ENCODE measurements around the gene PTPRG.
"Not testable (repeated sequence)": the region's sequence is repeated elsewhere in the genome, so short reads cannot be mapped to it uniquely, and the experiment has no call there.

PTPRG gene

GRCh38 chr3:62025913-62026312 lies 464.5 kb downstream of the PTPRG start:
- in situ Hi-C loops (cut with MboI; ENCODE audit: low sequenced_read_pairs) = no loop called here

GRCh38 chr3:62027241-62027640 lies 465.9 kb downstream of the PTPRG start:
- in situ Hi-C loops (cut with MboI; ENCODE audit: low sequenced_read_pairs) = no loop called here

GRCh38 chr3:62027796-62028195 lies 466.4 kb downstream of the PTPRG start:
- in situ Hi-C loops (cut with MboI; ENCODE audit: low sequenced_read_pairs) = no loop called here

GRCh38 chr3:62028236-62028635 lies 466.9 kb downstream of the PTPRG start:
- in situ Hi-C loops (cut with MboI; ENCODE audit: low sequenced_read_pairs) = no loop called here

GRCh38 chr3:62032738-62033137 lies 471.4 kb downstream of the PTPRG start:
- in situ Hi-C loops (cut with MboI; ENCODE audit: low sequenced_read_pairs) = no loop called here

- in situ Hi-C loops (cut with MboI; ENCODE audit: low sequenced_read_pairs) = no loop called here
Observed at GRCh38 chr3:62035402-62036057, 474.2 kb downstream of the PTPRG start.

GRCh38 chr3:62036726-62037125 lies 475.4 kb downstream of the PTPRG start:
- in situ Hi-C loops (cut with MboI; ENCODE audit: low sequenced_read_pairs) = no loop called here

- in situ Hi-C loops (cut with MboI; ENCODE audit: low sequenced_read_pairs) = not testable (repeated sequence)
Observed at GRCh38 chr3:62038798-62039197, 477.4 kb downstream of the PTPRG start.

- in situ Hi-C loops (cut with MboI; ENCODE audit: low sequenced_read_pairs) = no loop called here
Observed at GRCh38 chr3:62039586-62039985, 478.2 kb downstream of the PTPRG start.

- in situ Hi-C loops (cut with MboI; ENCODE audit: low sequenced_read_pairs) = no loop called here
Observed at GRCh38 chr3:62041681-62042080, 480.3 kb downstream of the PTPRG start.

GRCh38 chr3:62044874-62045411 lies 483.6 kb downstream of the PTPRG start:
- in situ Hi-C loops (cut with MboI; ENCODE audit: low sequenced_read_pairs) = no loop called here

- in situ Hi-C loops (cut with MboI; ENCODE audit: low sequenced_read_pairs) = no loop called here
Observed at GRCh38 chr3:62046326-62046725, 485.0 kb downstream of the PTPRG start.

- in situ Hi-C loops (cut with MboI; ENCODE audit: low sequenced_read_pairs) = no loop called here
Observed at GRCh38 chr3:62048577-62048976, 487.2 kb downstream of the PTPRG start.

GRCh38 chr3:62049033-62049432 lies 487.7 kb downstream of the PTPRG start:
- in situ Hi-C loops (cut with MboI; ENCODE audit: low sequenced_read_pairs) = no loop called here

- in situ Hi-C loops (cut with MboI; ENCODE audit: low sequenced_read_pairs) = no loop called here
Observed at GRCh38 chr3:62051506-62051905, 490.1 kb downstream of the PTPRG start.

GRCh38 chr3:62052331-62052730 lies 491.0 kb downstream of the PTPRG start:
- in situ Hi-C loops (cut with MboI; ENCODE audit: low sequenced_read_pairs) = no loop called here

- in situ Hi-C loops (cut with MboI; ENCODE audit: low sequenced_read_pairs) = no loop called here
Observed at GRCh38 chr3:62056658-62057057, 495.3 kb downstream of the PTPRG start.

GRCh38 chr3:62057339-62058047 lies 496.1 kb downstream of the PTPRG start:
- in situ Hi-C loops (cut with MboI; ENCODE audit: low sequenced_read_pairs) = no loop called here

GRCh38 chr3:62065985-62066693 lies 504.8 kb downstream of the PTPRG start:
- in situ Hi-C loops (cut with MboI; ENCODE audit: low sequenced_read_pairs) = no loop called here

- in situ Hi-C loops (cut with MboI; ENCODE audit: low sequenced_read_pairs) = no loop called here
Observed at GRCh38 chr3:62068337-62068736, 507.0 kb downstream of the PTPRG start.

GRCh38 chr3:62070891-62071290 lies 509.5 kb downstream of the PTPRG start:
- in situ Hi-C loops (cut with MboI; ENCODE audit: low sequenced_read_pairs) = no loop called here

- in situ Hi-C loops (cut with MboI; ENCODE audit: low sequenced_read_pairs) = no loop called here
Observed at GRCh38 chr3:62073038-62073437, 511.7 kb downstream of the PTPRG start.

Data from hTERT RPE-1 (cell line).